ENCODE measurements around the gene LSM6.

LSM6 gene

GRCh38 chr4:146175541-146176453 is at the start of gene LSM6:
Gene LSM6, plus strand, starts transcription at chr4:146175718. Its CDS starts 7,204 bp downstream, at chr4:146182922.
- in situ Hi-C loops (cut with HindIII; ENCODE audit: low pct_ligation_motif_present, low sequenced_read_pairs): no loop called here
- DNase-seq: peak; percentile 86
- H3K27me3 ChIP-seq (replicated peaks): no peaks in the 10 kb centered on the region
- TF ChIP-seq, protein P1, sequence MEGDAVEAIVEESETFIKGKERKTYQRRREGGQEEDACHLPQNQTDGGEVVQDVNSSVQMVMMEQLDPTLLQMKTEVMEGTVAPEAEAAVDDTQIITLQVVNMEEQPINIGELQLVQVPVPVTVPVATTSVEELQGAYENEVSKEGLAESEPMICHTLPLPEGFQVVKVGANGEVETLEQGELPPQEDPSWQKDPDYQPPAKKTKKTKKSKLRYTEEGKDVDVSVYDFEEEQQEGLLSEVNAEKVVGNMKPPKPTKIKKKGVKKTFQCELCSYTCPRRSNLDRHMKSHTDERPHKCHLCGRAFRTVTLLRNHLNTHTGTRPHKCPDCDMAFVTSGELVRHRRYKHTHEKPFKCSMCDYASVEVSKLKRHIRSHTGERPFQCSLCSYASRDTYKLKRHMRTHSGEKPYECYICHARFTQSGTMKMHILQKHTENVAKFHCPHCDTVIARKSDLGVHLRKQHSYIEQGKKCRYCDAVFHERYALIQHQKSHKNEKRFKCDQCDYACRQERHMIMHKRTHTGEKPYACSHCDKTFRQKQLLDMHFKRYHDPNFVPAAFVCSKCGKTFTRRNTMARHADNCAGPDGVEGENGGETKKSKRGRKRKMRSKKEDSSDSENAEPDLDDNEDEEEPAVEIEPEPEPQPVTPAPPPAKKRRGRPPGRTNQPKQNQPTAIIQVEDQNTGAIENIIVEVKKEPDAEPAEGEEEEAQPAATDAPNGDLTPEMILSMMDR (IDR thresholded peaks at IDR 0.05; ENCODE audit: low read depth, low read length, missing control alignments): peak; percentile 14
- no peaks in the 10 kb centered on the region for H3K36me3 ChIP-seq (replicated peaks)
- H3K4me3 ChIP-seq (ENCODE audit: low read depth, low read length): peak within 1 kb of the TSS; percentile 77
- peak within 1 kb of the TSS; percentile 82 for H3K27ac ChIP-seq

- DNase-seq: no peak
- Histone ChIP-seq H3K4me3 (ENCODE audit: low read depth, low read length) (no peak overlapping the region), H3K27ac (no peak overlapping the region), H3K36me3 (replicated peaks) (no peaks in the 10 kb centered on the region), H3K27me3 (replicated peaks) (no peaks in the 10 kb centered on the region)
- in situ Hi-C loops (cut with HindIII; ENCODE audit: low pct_ligation_motif_present, low sequenced_read_pairs): no loop called here
- TF ChIP-seq, protein P1 (IDR thresholded peaks at IDR 0.05; ENCODE audit: low read depth, low read length, missing control alignments): no peak
Observed at GRCh38 chr4:146132445-146132844, 43.1 kb upstream of the LSM6 start.

- H3K4me3 ChIP-seq (ENCODE audit: low read depth, low read length): no peak overlapping the region
- no peak overlapping the region for H3K27ac ChIP-seq
- no peaks in the 10 kb centered on the region for H3K36me3 ChIP-seq (replicated peaks)
- DNase-seq: no peak
- in situ Hi-C loops (cut with HindIII; ENCODE audit: low pct_ligation_motif_present, low sequenced_read_pairs): no loop called here
- no peaks in the 10 kb centered on the region for H3K27me3 ChIP-seq (replicated peaks)
- TF ChIP-seq, protein P1 (IDR thresholded peaks at IDR 0.05; ENCODE audit: low read depth, low read length, missing control alignments): no peak
Observed at GRCh38 chr4:146134761-146135445, 40.6 kb upstream of the LSM6 start.

DNA sequence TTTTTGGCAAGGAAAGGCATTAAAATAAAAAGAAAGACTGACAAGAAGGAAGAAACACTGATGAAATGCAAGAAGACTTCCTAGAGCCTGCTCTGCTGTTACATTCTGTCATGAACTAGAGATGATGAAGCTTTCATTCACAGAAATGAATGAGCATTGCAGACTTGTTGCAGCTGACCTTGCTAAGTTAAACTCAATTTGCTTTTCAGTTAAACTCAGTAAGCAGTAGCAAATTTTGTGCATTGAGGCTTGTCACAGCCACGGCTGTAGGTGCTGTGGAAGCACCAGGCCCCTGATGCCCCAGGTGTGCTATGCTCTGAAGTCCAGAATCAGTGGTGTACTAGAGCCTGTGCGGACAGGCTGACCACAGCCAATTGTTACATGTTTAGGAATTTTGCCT is 39.6 kb upstream of the LSM6 start:
- in situ Hi-C loops (cut with HindIII; ENCODE audit: low pct_ligation_motif_present, low sequenced_read_pairs): no loop called here
- H3K27me3 ChIP-seq (replicated peaks): peaks cover 2% of the 10 kb centered on the region
- TF ChIP-seq, protein P1 (IDR thresholded peaks at IDR 0.05; ENCODE audit: low read depth, low read length, missing control alignments): no peak

GRCh38 chr4:146142768-146143167 is 32.8 kb upstream of the LSM6 start:
- H3K27ac ChIP-seq: no peak overlapping the region
- no peaks in the 10 kb centered on the region for H3K36me3 ChIP-seq (replicated peaks)
- no peak overlapping the region for H3K4me3 ChIP-seq (ENCODE audit: low read depth, low read length)
- TF ChIP-seq, protein P1 (IDR thresholded peaks at IDR 0.05; ENCODE audit: low read depth, low read length, missing control alignments): no peak
- DNase-seq: no peak
- peaks cover 2% of the 10 kb centered on the region for H3K27me3 ChIP-seq (replicated peaks)
- in situ Hi-C loops (cut with HindIII; ENCODE audit: low pct_ligation_motif_present, low sequenced_read_pairs): no loop called here

More for the DNA sequence above, 39.6 kb upstream of the LSM6 start:
- H3K36me3 ChIP-seq (replicated peaks): no peaks in the 10 kb centered on the region
- H3K4me3 ChIP-seq (ENCODE audit: low read depth, low read length): no peak overlapping the region
- no peak overlapping the region for H3K27ac ChIP-seq
- DNase-seq: no peak
